Peyer's patch (tissue), 4 donors: ENCODE measurements around the gene KLHDC9.

Source experiments
- CTCF ChIP-seq, 6 experiments: fragments of 450-650 bp in 4 of 6; fragments of 200-600 bp in 2 of 6; sonication (generic) in 1 of 6; IDR thresholded peaks; one replicate each; pipeline ENCODE4 v1.5.1; 2017 to 2019; ENCODE audit warnings: antibody characterized with exemption in 6 of 6, mild to moderate bottlenecking in 3 of 6, moderate library complexity in 1 of 6
- POLR2A ChIP-seq, 2 donors: fragments of 450-650 bp; IDR thresholded peaks; one replicate each; pipeline ENCODE4 v1.5.1; 2017; ENCODE audit warnings: antibody characterized with exemption in 2 of 2, mild to moderate bottlenecking in 2 of 2, moderate library complexity in 2 of 2

GRCh38 chr1:161069731-161070270 is 28.4 kb upstream of the KLHDC9 start, which contains the start of gene ARHGAP30:
- TF ChIP-seq CTCF (IDR thresholded peaks at IDR 0.05): no peak
- TF ChIP-seq POLR2A (IDR thresholded peaks at IDR 0.05): no peak
